H1 (cell line): Measurements from ENCODE around the gene ARMC12. TPM values are rescaled to one million over a fixed set of nuclear protein-coding genes. Genes with fewer than 3 reads are reported as not detected.

Experiments
- GABPA ChIP-seq: IDR thresholded peaks from 2 replicates; pipeline ENCODE4 v1.6.1; 2011; ENCODE audit warnings: mild to moderate bottlenecking, low read length, moderate library complexity, borderline replicate concordance; ENCODE audit not compliant: insufficient read depth
- SP4 ChIP-seq: IDR thresholded peaks from 2 replicates; pipeline ENCODE4 v1.6.1; 2012; ENCODE audit warnings: low read length, inconsistent platforms
- polyA plus RNA-seq, 7 experiments: library from polyadenylated mRNA; depleted of rRNA in 3 of 7; stranded (reverse) in 5 of 7; unstranded in 2 of 7; fragments of >200 nt in 5 of 7; fragments of 200-250 nt in 2 of 7; gene quantifications; 1 replicate in 5 of 7; 2 replicates in 1 of 7; 4 replicates in 1 of 7; pipeline versions ENCODE4 v1.2.1 to v1.2.3, GENCODE V29; 2011 to 2013; ENCODE audit warnings: missing spikeins in 2 of 7, mixed read lengths in 2 of 7
- total RNA-seq: library from RNA; stranded (reverse); fragmentation: NEBNext Ultra II Directional; extraction: Animal tissue kit (Norgen Biotek cat#: 25700); gene quantifications from 2 replicates; pipeline ENCODE4 v1.2.1, GENCODE V29; 2021

Gene ARMC12
- total and polyA plus RNA-seq, 2 of the 8 experiments (the other 6 are each of a cell fraction or from before 2014, with no cell fraction given): 0.86 to 3.7 TPM

DNA sequence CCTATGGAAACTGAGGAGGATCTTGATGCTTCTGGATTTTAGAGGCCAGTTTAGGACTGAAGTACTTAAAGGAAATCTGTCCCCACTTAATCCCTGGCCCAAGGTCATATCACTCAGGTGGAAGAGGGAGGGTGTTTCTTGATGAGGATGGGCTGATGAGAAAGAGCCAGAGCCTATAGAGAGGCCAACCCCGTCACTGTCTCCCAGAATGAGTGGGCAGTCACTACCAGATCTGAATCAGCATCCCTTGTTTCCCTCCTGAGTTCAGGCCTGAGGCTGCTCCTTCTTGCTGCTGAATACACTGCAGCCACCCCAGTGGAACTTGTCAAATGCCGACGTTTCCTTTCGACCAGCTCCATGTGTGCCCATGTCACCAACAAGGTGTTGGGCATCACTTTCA is 14.8 kb downstream of the ARMC12 start (continued):
- TF ChIP-seq GABPA (no peak), SP4 (no peak)
